GM10248 (cell line): Measurements from ENCODE around the gene SLC38A11.

ENCODE experiments used
- CTCF ChIA-PET: fragments of 300-600 bp; sonication (Branson Sonifier 250); formaldehyde crosslinking; extraction: SDS; loops from one replicate; lab custom pipeline; 2021; ENCODE audit warnings: antibody characterized with exemption; lab: Yijun Ruan, JAX
- POLR2A ChIA-PET: fragments of 350-650 bp; sonication (Branson Sonifier 250); formaldehyde crosslinking; extraction: SDS; loops from one replicate; lab custom pipeline; 2020; ENCODE audit warnings: antibody characterized with exemption; lab: Yijun Ruan, JAX
- DNase-seq: peaks from one replicate; pipeline ENCODE4 v3.0.0; 2012; ENCODE audit errors: extremely low spot score
- CTCF ChIP-seq: IDR thresholded peaks from 2 replicates; pipeline ENCODE4 v1.5.1; 2012; ENCODE audit warnings: mild to moderate bottlenecking, low read depth; ENCODE audit errors: extremely low read depth, missing control alignments, control extremely low read depth

Gene SLC38A11

DNA sequence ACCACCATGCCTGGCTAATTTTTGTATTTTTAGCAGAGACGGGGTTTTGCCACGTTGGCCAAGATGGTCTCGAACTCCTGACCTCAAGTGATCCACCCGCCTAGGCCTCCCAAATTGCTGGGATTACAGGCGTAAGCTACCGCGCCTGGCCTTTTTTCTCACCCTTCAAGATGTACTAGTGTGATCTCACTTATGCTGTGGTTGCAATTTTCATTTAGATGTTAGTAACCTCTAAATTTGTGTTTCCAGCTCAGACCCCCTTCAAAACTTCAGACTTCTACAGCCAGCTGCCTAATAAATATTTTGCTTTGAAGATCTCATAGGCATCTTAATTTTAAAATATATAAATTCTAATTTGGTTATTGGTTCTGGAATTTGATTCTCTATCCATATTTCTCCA lies 8.0 kb downstream of the SLC38A11 start:
- DNase-seq = no peak
- no peak for TF ChIP-seq CTCF
- ChIA-PET POLR2A (no interaction called here), CTCF (interaction anchor here (1.1 kb wide), 1 partner anchor 21 kb away, joined by 3 read pairs; no protein-coding TSS in a partner anchor)

GRCh38 chr2:164943289-164943688 lies 12.0 kb downstream of the SLC38A11 start:
- TF ChIP-seq CTCF = no peak
- DNase-seq = no peak
- ChIA-PET CTCF (interaction anchor here (1.0 to 2.3 kb wide), 2 partner anchors 8 to 9 kb away, joined by 4 to 6 read pairs; no protein-coding TSS in a partner anchor), POLR2A (no interaction called here)

DNA sequence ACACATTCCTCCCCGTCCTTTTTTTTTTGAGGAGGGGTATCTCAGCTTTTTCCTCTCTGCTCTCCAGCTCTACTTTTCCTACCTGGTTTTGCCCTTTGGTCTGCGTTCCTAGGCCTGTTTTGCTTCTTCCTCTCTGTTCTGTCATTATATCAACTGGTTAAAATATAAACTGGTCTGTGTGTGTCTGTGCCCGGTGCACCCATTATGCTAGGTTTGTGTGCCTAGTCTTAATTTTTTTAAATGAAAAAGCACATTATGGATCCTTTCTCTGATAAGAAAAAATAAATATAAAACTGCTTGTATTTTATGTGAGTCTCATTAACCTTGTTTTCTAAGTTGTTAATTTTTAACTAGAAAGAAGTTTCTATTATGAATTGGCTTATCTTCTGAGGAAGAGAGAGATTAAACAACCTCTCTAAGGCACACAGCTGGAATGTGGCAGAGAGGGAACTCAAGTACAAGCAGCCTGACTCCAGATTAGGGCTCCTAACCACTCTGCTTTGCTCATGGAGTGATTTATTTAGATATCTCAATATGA lies 17.4 kb downstream of the SLC38A11 start:
- TF ChIP-seq CTCF = no peak
- ChIA-PET CTCF (no interaction called here), POLR2A (no interaction called here)
- no peak for DNase-seq

DNA sequence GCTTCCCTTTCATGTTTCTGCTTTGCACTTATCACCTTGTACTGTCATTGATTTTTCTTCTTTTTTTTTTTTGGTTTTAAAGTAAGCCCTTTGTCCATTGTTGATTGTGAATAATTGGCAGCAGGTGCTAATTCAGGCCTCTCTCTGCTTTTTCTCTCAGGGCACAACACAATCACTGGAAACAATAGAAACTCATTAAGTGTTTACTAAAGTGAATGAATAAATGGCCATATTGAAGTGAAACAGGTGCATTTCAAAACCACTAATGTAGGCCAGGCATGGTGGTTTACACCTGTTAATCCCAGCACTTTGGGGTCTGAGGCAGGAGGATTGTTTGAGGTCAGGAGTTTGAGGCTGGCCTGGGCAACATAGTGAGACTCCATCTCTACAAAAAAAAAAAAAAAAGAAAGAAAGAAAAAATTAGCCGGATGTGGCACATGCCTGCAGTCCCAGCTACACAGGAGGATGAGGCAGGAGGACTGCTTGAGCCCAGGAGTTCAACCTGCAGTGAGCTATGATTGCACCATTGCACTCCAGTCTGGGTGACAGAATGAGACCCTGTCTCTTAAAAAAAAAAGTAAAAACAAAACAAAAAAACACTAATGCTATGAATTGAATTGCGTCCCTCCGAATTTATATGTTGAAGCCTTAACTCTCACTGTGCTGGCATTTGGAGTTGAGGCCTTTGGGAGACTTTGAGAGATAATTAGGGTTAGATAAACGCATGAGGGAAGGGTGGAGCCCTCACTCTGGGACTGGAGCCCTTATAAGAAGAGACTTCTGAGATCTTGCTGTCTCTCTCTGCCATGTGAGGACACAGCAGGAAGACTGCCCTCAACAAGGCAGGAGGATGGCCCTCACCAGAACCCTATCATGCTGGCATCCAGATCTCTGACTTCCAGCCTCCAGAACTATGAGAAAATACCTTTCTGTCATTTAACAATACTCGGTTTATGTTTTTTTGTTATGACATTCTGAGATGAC lies 19.9 kb downstream of the SLC38A11 start:
- ChIA-PET POLR2A (no interaction called here), CTCF (interaction anchor here (1.8 kb wide), 1 partner anchor 8 kb away, joined by 6 read pairs; no protein-coding TSS in a partner anchor)
- no peak for TF ChIP-seq CTCF
- no peak for DNase-seq

DNA sequence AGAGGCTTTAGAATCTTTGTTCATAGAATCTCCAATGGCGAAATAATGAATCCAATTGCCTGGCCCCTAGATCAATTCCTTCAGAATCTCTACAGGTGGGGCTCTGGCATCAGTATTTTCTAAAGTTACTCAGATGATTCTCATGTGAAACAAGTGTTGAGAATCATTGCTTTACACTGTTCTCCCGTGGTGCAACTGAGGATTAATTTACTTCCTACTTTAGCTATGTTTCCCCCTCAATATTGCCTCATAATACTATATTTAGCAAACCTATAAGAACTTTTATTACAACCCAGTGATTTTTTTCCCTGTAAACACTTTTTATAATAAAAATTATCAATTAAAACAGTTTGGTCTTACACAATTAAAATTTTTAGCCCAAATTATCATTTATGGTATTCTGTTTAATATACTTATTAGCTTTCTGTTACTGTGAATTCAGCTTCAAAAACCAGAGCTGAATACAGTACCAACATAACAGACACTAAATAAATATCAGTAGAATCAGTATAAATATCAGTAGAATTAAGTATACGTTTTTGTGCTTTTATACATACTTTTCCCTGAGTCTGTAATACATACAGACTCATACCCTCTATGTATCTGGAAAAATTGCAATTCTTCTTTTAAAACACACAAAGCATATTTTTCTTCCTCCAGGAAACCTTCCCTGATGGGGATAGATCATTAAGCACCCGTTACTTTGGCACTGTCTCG lies 20.8 kb downstream of the SLC38A11 start:
- CTCF ChIA-PET = interaction anchor here (1.7 to 1.8 kb wide), 2 partner anchors 9 to 10 kb away, joined by 5 to 6 read pairs; no protein-coding TSS in a partner anchor
- no peak for DNase-seq
- TF ChIP-seq CTCF = no peak
- POLR2A ChIA-PET = no interaction called here

GRCh38 chr2:164933671-164934189 lies 21.6 kb downstream of the SLC38A11 start:
- TF ChIP-seq CTCF = no peak
- ChIA-PET CTCF (interaction anchor here (1.7 to 1.8 kb wide), 2 partner anchors 9 to 10 kb away, joined by 5 to 6 read pairs; no protein-coding TSS in a partner anchor), POLR2A (no interaction called here)
- DNase-seq = no peak
